NCI-H2107 (cell line): ENCODE results near the gene CAMKMT.

ENCODE experiments used
- DNase-seq: peaks from one replicate; lab custom pipeline; 2025; lab: John Stamatoyannopoulos, UW

The CAMKMT gene

GRCh38 chr2:44361330-44362206, at the start of gene CAMKMT, which contains the start of gene PREPL:
Gene CAMKMT, plus strand, starts transcription at chr2:44361947.
Gene PREPL, minus strand, starts transcription at chr2:44361494. Its CDS starts 15,152 bp downstream, at chr2:44346342.
- peak; percentile 93 for DNase-seq

GRCh38 chr2:44314362-44314761, 47.4 kb upstream of the CAMKMT start:
- no peak for DNase-seq

GRCh38 chr2:44315945-44316344, 45.8 kb upstream of the CAMKMT start:
- DNase-seq, result no peak

- no peak for DNase-seq
These were observed 40.9 kb upstream of the CAMKMT start for GRCh38 chr2:44320832-44321231.

- no peak for DNase-seq
These were observed 40.4 kb upstream of the CAMKMT start for GRCh38 chr2:44321360-44321759.

- no peak for DNase-seq
These were observed 36.7 kb upstream of the CAMKMT start for GRCh38 chr2:44324971-44325426.

- no peak for DNase-seq
These were observed 35.9 kb upstream of the CAMKMT start for GRCh38 chr2:44325897-44326296.

GRCh38 chr2:44326548-44327264, 35.0 kb upstream of the CAMKMT start:
- DNase-seq, result no peak

GRCh38 chr2:44328750-44329149, 33.0 kb upstream of the CAMKMT start:
- DNase-seq, result no peak

- no peak for DNase-seq
These were observed 32.4 kb upstream of the CAMKMT start for GRCh38 chr2:44329343-44329742.

- no peak for DNase-seq
These were observed 30.9 kb upstream of the CAMKMT start for GRCh38 chr2:44330801-44331200.

- no peak for DNase-seq
These were observed 27.8 kb upstream of the CAMKMT start for GRCh38 chr2:44333994-44334393.

- no peak for DNase-seq
These were observed 25.8 kb upstream of the CAMKMT start for GRCh38 chr2:44335806-44336538.

GRCh38 chr2:44342854-44343253, 18.9 kb upstream of the CAMKMT start:
- no peak for DNase-seq

GRCh38 chr2:44347526-44347925, 14.2 kb upstream of the CAMKMT start:
- DNase-seq, result no peak

GRCh38 chr2:44348400-44348799, 13.3 kb upstream of the CAMKMT start:
- DNase-seq, result no peak

- DNase-seq, result no peak
These were observed 12.2 kb upstream of the CAMKMT start for GRCh38 chr2:44349506-44349905.

GRCh38 chr2:44351088-44351487, 10.7 kb upstream of the CAMKMT start:
- DNase-seq, result no peak

- DNase-seq, result no peak
These were observed 10.1 kb upstream of the CAMKMT start for GRCh38 chr2:44351676-44352075.

GRCh38 chr2:44352510-44352909, 9.2 kb upstream of the CAMKMT start:
- DNase-seq, result no peak

GRCh38 chr2:44354761-44355160, 7.0 kb upstream of the CAMKMT start:
- no peak for DNase-seq

GRCh38 chr2:44358503-44358902, 3.2 kb upstream of the CAMKMT start:
- peak; percentile 34 for DNase-seq
